Measurements from ENCODE around the gene PTBP1. TPM values are rescaled to one million over a fixed set of nuclear protein-coding genes. Genes with fewer than 3 reads are reported as not detected.
A peak's percentile ranks its signal among the peaks of the same experiment; 100 is the strongest.

PTBP1 gene
- total and polyA plus RNA-seq, 2 of the 13 experiments (the other 11 are each of a cell fraction or from before 2014, with no cell fraction given), result 195 to 288 TPM

- intact Hi-C loops (cut with micrococcal nuclease; ENCODE audit: unreplicated experiment), result loop anchor here (5.0 kb wide), 1 partner anchor 87 kb away; no protein-coding TSS in a partner anchor
- H4K20me1 ChIP-seq (ENCODE audit: insufficient read depth, low read length), result no peaks in the 10 kb centered on the region
- peak within 1 kb of the TSS; percentile 43 to 67 (median 60) for H3K4me3 ChIP-seq (replicated peaks in 1 of 3; ENCODE audit: insufficient read depth in 1 of 3, low read depth in 2 of 3, low read length in 3 of 3)
- DNase-seq (ENCODE audit: low spot score), result no peak
- peaks cover 19% of the 10 kb centered on the region for H3K4me1 ChIP-seq (ENCODE audit: insufficient read depth, low read length)
- H3K9ac ChIP-seq (ENCODE audit: insufficient read depth, low read depth, low read length), result peak within 1 kb of the TSS; percentile 59
- no peak within 1 kb of the TSS for H2AFZ ChIP-seq (ENCODE audit: low read length)
- no peak within 1 kb of the TSS for H3K27ac ChIP-seq (ENCODE audit: extremely low read length, insufficient read depth, low read length)
- POLR2A ChIA-PET, result interaction anchor here (1.1 kb wide), 1 partner anchor 34 kb away, joined by 3 read pairs; the partner anchor contains the start of gene RNU6-9
- no peaks in the 10 kb centered on the region for H3K9me3 ChIP-seq (ENCODE audit: low read length)
- no TSS peak for BruUV-seq (replicated peaks)
- H3K27me3 ChIP-seq (ENCODE audit: control insufficient read depth in 1 of 2, insufficient read depth in 2 of 2, low read length in 2 of 2), result no peaks in the 10 kb centered on the region; a peak in 1 of 5 replicates
- CTCF ChIA-PET (ENCODE audit: low intra/inter-chr PET ratio, low total read pairs), result no interaction called here
- peak within 1 kb of the TSS; percentile 67 for H3K4me2 ChIP-seq (ENCODE audit: low read depth, low read length)
- peak; percentile 46 for ATAC-seq
- in situ Hi-C loops (cut with HindIII; ENCODE audit: extremely low pct_ligation_motif_present, low pct_unique_long_range_greater_than_20kb), result loop anchor here (10.0 kb wide), 1 partner anchor 94 kb away; no protein-coding TSS in a partner anchor
- H3K79me2 ChIP-seq (ENCODE audit: insufficient read depth, low read length), result no peaks in the 10 kb centered on the region
- H3K36me3 ChIP-seq (replicated peaks in 1 of 2; ENCODE audit: control insufficient read depth in 1 of 2, insufficient read depth in 2 of 2, low read length in 2 of 2), result no peaks in the 10 kb centered on the region
- FAIRE-seq, result peak; percentile 40
- 7% methylated on average over 11 of the region's 24 CpGs for WGBS (ENCODE audit: low lambda C conversion rate)
- no peak for TF ChIP-seq KDM4B (CRISPR knock-in tag; IDR thresholded peaks at IDR 0.05)
- TF ChIP-seq CEBPB (IDR thresholded peaks at IDR 0.05; ENCODE audit: borderline replicate concordance, low read depth, low read length), result peak; percentile 67
- peak; percentile 58 for TF ChIP-seq CEBPG (CRISPR knock-in tag; IDR thresholded peaks at IDR 0.05)
- no peak for TF ChIP-seq FOXP1 (IDR thresholded peaks at IDR 0.05)
- TF ChIP-seq FOXP1 (CRISPR knock-in tag; IDR thresholded peaks at IDR 0.05), result peak; percentile 38; the same call in 1 of the 2 replicates
- peak; percentile 48; the same call in 1 of the 2 replicates for TF ChIP-seq ZMYM2 (CRISPR knock-in tag; IDR thresholded peaks at IDR 0.05)
- 0 out of 2 replicates have a peak, but pooled peaks have one; percentile 13 for TF ChIP-seq ZNF501 (CRISPR knock-in tag; IDR thresholded peaks at IDR 0.05)
- TF ChIP-seq CHD4 (IDR thresholded peaks at IDR 0.05; ENCODE audit: borderline replicate concordance, low read length), result 0 out of 2 replicates have a peak, but pooled peaks have one; percentile 39
- TF ChIP-seq SMARCE1 (IDR thresholded peaks at IDR 0.05; ENCODE audit: borderline replicate concordance), result no peak
- no peak for TF ChIP-seq LCORL (IDR thresholded peaks at IDR 0.05)
- 0 out of 2 replicates have a peak, but pooled peaks have one; percentile 27 for TF ChIP-seq LCORL (CRISPR knock-in tag; IDR thresholded peaks at IDR 0.05)
- TF ChIP-seq NR2F6 (IDR thresholded peaks at IDR 0.05), result 0 out of 2 replicates have a peak, but pooled peaks have one; percentile 11
- 0 out of 2 replicates have a peak, but pooled peaks have one; percentile 8 for TF ChIP-seq NR2F6 (CRISPR knock-in tag; IDR thresholded peaks at IDR 0.05)
- TF ChIP-seq ZNF3 (CRISPR knock-in tag; IDR thresholded peaks at IDR 0.05), result 0 out of 2 replicates have a peak, but pooled peaks have one; percentile 31
- TF ChIP-seq ZNF605 (CRISPR knock-in tag; IDR thresholded peaks at IDR 0.05), result 0 out of 2 replicates have a peak, but pooled peaks have one; percentile 23
- TF ChIP-seq TAF1 (CRISPR knock-in tag; IDR thresholded peaks at IDR 0.05), result 0 out of 2 replicates have a peak, but pooled peaks have one; percentile 16
- TF ChIP-seq ZBTB49 (CRISPR knock-in tag; IDR thresholded peaks at IDR 0.05; ENCODE audit: borderline replicate concordance), result no peak
- TF ChIP-seq TBL1XR1 (IDR thresholded peaks at IDR 0.05; ENCODE audit: borderline replicate concordance, low read length, partially characterized antibody), result no peak
- peak; percentile 70 for TF ChIP-seq ZBTB7B (CRISPR knock-in tag; IDR thresholded peaks at IDR 0.05)
- peak; percentile 34; the same call in 1 of the 2 replicates for TF ChIP-seq GATAD2A (CRISPR knock-in tag; IDR thresholded peaks at IDR 0.05)
- peak; percentile 50; the same call in 1 of the 2 replicates for TF ChIP-seq TBX2 (CRISPR knock-in tag; IDR thresholded peaks at IDR 0.05; ENCODE audit: borderline replicate concordance)
Observed at GRCh38 chr19:858868-859843, 61.9 kb downstream of the PTBP1 start, which contains the start of gene CFD. Gene CFD, plus strand, starts transcription at chr19:859664. Its CDS starts 26 bp downstream, at chr19:859690.
